Measurements from ENCODE around the gene CD19.

CD19 gene

DNA sequence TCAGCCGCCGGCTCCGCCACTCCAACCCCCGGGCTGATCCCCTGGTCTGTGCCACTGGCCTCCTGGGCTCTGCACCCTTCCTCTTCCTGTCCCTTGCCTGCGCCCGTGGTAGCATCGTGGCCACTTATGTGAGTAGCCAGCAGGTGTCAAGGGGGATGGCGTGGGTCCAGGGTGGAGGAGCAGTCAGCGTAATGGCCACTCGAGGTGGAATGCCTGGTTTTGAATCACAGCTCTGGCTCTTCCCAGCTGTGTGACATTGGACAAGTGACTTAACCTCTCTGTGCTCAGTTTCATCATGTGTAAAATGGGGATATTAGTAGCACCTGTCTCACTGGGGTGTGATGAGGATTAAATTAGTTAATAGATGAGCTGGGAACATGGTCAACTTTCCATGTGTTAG, 50.6 kb downstream of the CD19 start:
- DNase-seq (ENCODE audit: low spot score) = no peak

- no peak for DNase-seq (ENCODE audit: low spot score)
Measured at GRCh38 chr16:28982949-28983348, 51.2 kb downstream of the CD19 start.

DNA sequence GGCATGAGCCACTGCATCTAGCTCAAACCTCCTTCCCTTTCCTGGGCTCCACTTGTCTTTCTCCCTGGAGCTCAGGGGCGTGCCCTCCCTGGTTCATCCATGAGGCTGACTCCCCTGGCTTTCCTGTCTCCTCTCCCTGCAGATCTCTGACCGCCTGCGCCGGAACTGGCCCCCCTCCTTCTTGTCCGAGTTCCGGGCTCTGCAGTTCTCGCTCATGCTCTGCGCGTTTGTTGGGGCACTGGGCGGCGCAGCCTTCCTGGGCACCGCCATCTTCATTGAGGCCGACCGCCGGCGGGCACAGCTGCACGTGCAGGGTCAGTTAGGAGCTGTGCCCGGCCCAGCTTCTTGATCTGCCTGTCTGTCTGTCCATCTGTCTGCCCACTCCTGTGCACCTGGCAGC, 51.9 kb downstream of the CD19 start:
- DNase-seq (ENCODE audit: low spot score) = no peak

GRCh38 chr16:28984091-28984490, 52.3 kb downstream of the CD19 start:
- DNase-seq (ENCODE audit: low spot score) = no peak

GRCh38 chr16:28984619-28985135, 52.9 kb downstream of the CD19 start, which contains the start of gene LAT:
LAT (plus strand) TSS chr16:28985052; CDS start chr16:28985418, 366 bp downstream.
- no peak for DNase-seq (ENCODE audit: low spot score)

DNA sequence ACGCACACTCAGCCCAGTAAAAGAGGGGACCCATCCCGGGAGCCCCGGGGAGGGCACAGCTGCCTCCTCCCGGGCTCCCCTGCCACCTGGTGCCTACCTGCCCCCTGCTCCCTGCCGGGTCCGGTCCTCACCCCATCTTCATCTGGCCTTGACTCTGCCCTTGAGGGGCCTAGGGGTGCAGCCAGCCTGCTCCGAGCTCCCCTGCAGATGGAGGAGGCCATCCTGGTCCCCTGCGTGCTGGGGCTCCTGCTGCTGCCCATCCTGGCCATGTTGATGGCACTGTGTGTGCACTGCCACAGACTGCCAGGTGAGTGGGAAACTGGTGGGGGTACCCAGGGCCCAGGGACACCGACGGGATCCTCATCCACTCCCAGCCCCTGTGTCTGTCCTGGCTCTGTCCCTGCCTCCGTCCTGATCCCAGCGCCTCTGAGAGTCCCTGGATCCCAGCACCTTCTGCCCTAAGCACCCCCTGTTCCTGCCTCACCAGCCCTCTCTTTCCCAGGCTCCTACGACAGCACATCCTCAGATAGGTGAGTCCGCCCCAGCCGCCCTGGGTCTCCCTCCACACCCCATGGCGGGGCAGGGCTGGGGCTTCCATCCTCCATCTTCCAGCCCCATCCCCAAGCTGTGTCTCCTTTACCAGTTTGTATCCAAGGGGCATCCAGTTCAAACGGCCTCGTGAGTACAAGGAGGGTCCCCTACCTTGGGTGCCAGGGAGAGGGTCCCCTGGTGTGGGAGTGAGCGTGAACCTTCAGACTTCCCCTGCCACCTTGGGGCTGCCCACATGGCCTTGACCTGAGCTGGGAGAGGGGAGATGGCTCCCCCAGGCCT, 53.7 kb downstream of the CD19 start:
- DNase-seq (ENCODE audit: low spot score) = no peak

DNA sequence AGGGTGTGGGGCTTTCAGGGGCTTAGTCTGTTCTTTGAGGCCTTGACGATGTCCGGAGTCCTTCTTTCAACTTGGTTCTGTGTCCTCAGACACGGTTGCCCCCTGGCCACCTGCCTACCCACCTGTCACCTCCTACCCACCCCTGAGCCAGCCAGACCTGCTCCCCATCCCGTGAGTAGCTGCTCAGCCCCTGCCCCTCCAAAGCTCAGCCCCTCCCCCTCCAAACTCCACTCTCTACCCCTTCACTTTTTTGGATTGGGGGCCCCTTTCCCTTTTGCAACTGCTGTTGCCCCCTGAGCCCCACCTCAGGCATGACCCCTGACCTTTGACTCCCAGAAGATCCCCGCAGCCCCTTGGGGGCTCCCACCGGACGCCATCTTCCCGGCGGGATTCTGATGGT, 54.3 kb downstream of the CD19 start:
- DNase-seq (ENCODE audit: low spot score) = no peak

GRCh38 chr16:28986492-28986891, 54.7 kb downstream of the CD19 start:
- no peak for DNase-seq (ENCODE audit: low spot score)

GRCh38 chr16:28987170-28987853, 55.5 kb downstream of the CD19 start:
- no peak for DNase-seq (ENCODE audit: low spot score)
